Measurements from ENCODE around the gene BMAL2. TPM values are rescaled to one million over a fixed set of nuclear protein-coding genes. Genes with fewer than 3 reads are reported as not detected.

BMAL2 gene
- total and polyA plus RNA-seq, 2 donors (not counting 1 experiment from before 2014, with no cell fraction given), result 15.5 to 44.9 TPM

- H3K9me3 ChIP-seq (ENCODE audit: control insufficient read depth, insufficient read depth, low read depth, low read length), result no peaks in the 10 kb centered on the region
- H4K20me1 ChIP-seq (ENCODE audit: control insufficient read depth, extremely low read depth, insufficient read depth, low read length), result no peaks in the 10 kb centered on the region
- H3K27ac ChIP-seq (ENCODE audit: insufficient read depth, low read length), result no peak overlapping the region
- DNase-seq (ENCODE audit: low read depth in 2 of 2), result no peak
- no peaks in the 10 kb centered on the region for H3K79me2 ChIP-seq (ENCODE audit: control insufficient read depth, insufficient read depth, low read length)
- H3K27me3 ChIP-seq (ENCODE audit: control insufficient read depth, insufficient read depth, low read length), result no peaks in the 10 kb centered on the region
- H3K4me3 ChIP-seq (replicated peaks in 1 of 4; ENCODE audit: control extremely low read depth in 1 of 4, insufficient read depth in 1 of 4, low read depth in 3 of 4, low read length in 4 of 4), result no peak overlapping the region
- no peak overlapping the region for H3K4me2 ChIP-seq (ENCODE audit: extremely low read depth, insufficient read depth, low read length)
- H3K9ac ChIP-seq (ENCODE audit: insufficient read depth, low read length), result no peak overlapping the region
- no peaks in the 10 kb centered on the region for H3K36me3 ChIP-seq (ENCODE audit: control insufficient read depth, insufficient read depth, low read length)
- H2AFZ ChIP-seq (ENCODE audit: low read length), result no peak overlapping the region
- TF ChIP-seq, protein P1, sequence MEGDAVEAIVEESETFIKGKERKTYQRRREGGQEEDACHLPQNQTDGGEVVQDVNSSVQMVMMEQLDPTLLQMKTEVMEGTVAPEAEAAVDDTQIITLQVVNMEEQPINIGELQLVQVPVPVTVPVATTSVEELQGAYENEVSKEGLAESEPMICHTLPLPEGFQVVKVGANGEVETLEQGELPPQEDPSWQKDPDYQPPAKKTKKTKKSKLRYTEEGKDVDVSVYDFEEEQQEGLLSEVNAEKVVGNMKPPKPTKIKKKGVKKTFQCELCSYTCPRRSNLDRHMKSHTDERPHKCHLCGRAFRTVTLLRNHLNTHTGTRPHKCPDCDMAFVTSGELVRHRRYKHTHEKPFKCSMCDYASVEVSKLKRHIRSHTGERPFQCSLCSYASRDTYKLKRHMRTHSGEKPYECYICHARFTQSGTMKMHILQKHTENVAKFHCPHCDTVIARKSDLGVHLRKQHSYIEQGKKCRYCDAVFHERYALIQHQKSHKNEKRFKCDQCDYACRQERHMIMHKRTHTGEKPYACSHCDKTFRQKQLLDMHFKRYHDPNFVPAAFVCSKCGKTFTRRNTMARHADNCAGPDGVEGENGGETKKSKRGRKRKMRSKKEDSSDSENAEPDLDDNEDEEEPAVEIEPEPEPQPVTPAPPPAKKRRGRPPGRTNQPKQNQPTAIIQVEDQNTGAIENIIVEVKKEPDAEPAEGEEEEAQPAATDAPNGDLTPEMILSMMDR (conservative IDR thresholded peaks at IDR 0.05 in 1 of 2, IDR thresholded peaks at IDR 0.05 in 1 of 2; ENCODE audit: low read depth in 1 of 2, low read length in 2 of 2), result no peak
- no peak for TF ChIP-seq EZH2 (IDR thresholded peaks at IDR 0.05; ENCODE audit: low read length, missing control alignments)
- peaks cover 4% of the 10 kb centered on the region for H3K4me1 ChIP-seq (ENCODE audit: control insufficient read depth, extremely low read depth, insufficient read depth, low read length)
Observed at GRCh38 chr12:27300226-27300625, 32.4 kb upstream of the BMAL2 start.

- Histone ChIP-seq H3K79me2 (ENCODE audit: control insufficient read depth, insufficient read depth, low read length) (no peaks in the 10 kb centered on the region), H3K9ac (ENCODE audit: insufficient read depth, low read length) (no peak overlapping the region), H2AFZ (ENCODE audit: low read length) (no peak overlapping the region), H3K9me3 (ENCODE audit: control insufficient read depth, insufficient read depth, low read depth, low read length) (no peaks in the 10 kb centered on the region), H4K20me1 (ENCODE audit: control insufficient read depth, extremely low read depth, insufficient read depth, low read length) (no peaks in the 10 kb centered on the region), H3K27me3 (ENCODE audit: control insufficient read depth, insufficient read depth, low read length) (no peaks in the 10 kb centered on the region), H3K27ac (ENCODE audit: insufficient read depth, low read length) (no peak overlapping the region), H3K4me1 (ENCODE audit: control insufficient read depth, extremely low read depth, insufficient read depth, low read length) (peaks cover 4% of the 10 kb centered on the region), H3K36me3 (ENCODE audit: control insufficient read depth, insufficient read depth, low read length) (no peaks in the 10 kb centered on the region), H3K4me2 (ENCODE audit: extremely low read depth, insufficient read depth, low read length) (no peak overlapping the region), H3K4me3 (replicated peaks in 1 of 4; ENCODE audit: control extremely low read depth in 1 of 4, insufficient read depth in 1 of 4, low read depth in 3 of 4, low read length in 4 of 4) (no peak overlapping the region)
- DNase-seq (ENCODE audit: low read depth in 2 of 2), result peak in 1 of 2 donors; percentile 48
- TF ChIP-seq EZH2 (IDR thresholded peaks at IDR 0.05; ENCODE audit: low read length, missing control alignments), result no peak
- TF ChIP-seq, protein P1 (conservative IDR thresholded peaks at IDR 0.05 in 1 of 2, IDR thresholded peaks at IDR 0.05 in 1 of 2; ENCODE audit: low read depth in 1 of 2, low read length in 2 of 2), result no peak
Observed at GRCh38 chr12:27303139-27304111, 29.2 kb upstream of the BMAL2 start.

- H3K4me2 ChIP-seq (ENCODE audit: extremely low read depth, insufficient read depth, low read length), result no peak overlapping the region
- H3K9ac ChIP-seq (ENCODE audit: insufficient read depth, low read length), result no peak overlapping the region
- H3K4me3 ChIP-seq (replicated peaks in 1 of 4; ENCODE audit: control extremely low read depth in 1 of 4, insufficient read depth in 1 of 4, low read depth in 3 of 4, low read length in 4 of 4), result no peak overlapping the region
- no peaks in the 10 kb centered on the region for H3K79me2 ChIP-seq (ENCODE audit: control insufficient read depth, insufficient read depth, low read length)
- H2AFZ ChIP-seq (ENCODE audit: low read length), result no peak overlapping the region
- H3K27ac ChIP-seq (ENCODE audit: insufficient read depth, low read length), result no peak overlapping the region
- no peak for DNase-seq (ENCODE audit: low read depth in 2 of 2)
- no peaks in the 10 kb centered on the region for H4K20me1 ChIP-seq (ENCODE audit: control insufficient read depth, extremely low read depth, insufficient read depth, low read length)
- H3K27me3 ChIP-seq (ENCODE audit: control insufficient read depth, insufficient read depth, low read length), result no peaks in the 10 kb centered on the region
- peaks cover 4% of the 10 kb centered on the region for H3K4me1 ChIP-seq (ENCODE audit: control insufficient read depth, extremely low read depth, insufficient read depth, low read length)
- TF ChIP-seq, protein P1 (conservative IDR thresholded peaks at IDR 0.05 in 1 of 2, IDR thresholded peaks at IDR 0.05 in 1 of 2; ENCODE audit: low read depth in 1 of 2, low read length in 2 of 2), result no peak
- no peak for TF ChIP-seq EZH2 (IDR thresholded peaks at IDR 0.05; ENCODE audit: low read length, missing control alignments)
- no peaks in the 10 kb centered on the region for H3K9me3 ChIP-seq (ENCODE audit: control insufficient read depth, insufficient read depth, low read depth, low read length)
- no peaks in the 10 kb centered on the region for H3K36me3 ChIP-seq (ENCODE audit: control insufficient read depth, insufficient read depth, low read length)
Observed at GRCh38 chr12:27304856-27305255, 27.8 kb upstream of the BMAL2 start.

All from fibroblast of lung (primary cell).